GM11168 (cell line): Measurements from ENCODE around the gene TRIO.

Source experiments
- in situ Hi-C: fragments of 300-500 bp; cut with MboI; formaldehyde crosslinking; loops from one replicate; pipeline ENCODE4 v1.12.0; 2022; ENCODE audit warnings: low sequenced_read_pairs; ENCODE audit not compliant: unreplicated experiment

The TRIO gene

GRCh38 chr5:14449052-14449661, 306.0 kb downstream of the TRIO start:
- in situ Hi-C loops: no loop called here

- in situ Hi-C loops: no loop called here
These were observed 306.9 kb downstream of the TRIO start for GRCh38 chr5:14450018-14450524.

- in situ Hi-C loops: no loop called here
These were observed 307.6 kb downstream of the TRIO start for GRCh38 chr5:14450742-14451141.

- in situ Hi-C loops: no loop called here
These were observed 308.7 kb downstream of the TRIO start for GRCh38 chr5:14451871-14452270.

GRCh38 chr5:14452685-14453454, 309.7 kb downstream of the TRIO start:
- in situ Hi-C loops: no loop called here

GRCh38 chr5:14453481-14453880, 310.3 kb downstream of the TRIO start:
- in situ Hi-C loops: no loop called here

- in situ Hi-C loops: no loop called here
These were observed 312.7 kb downstream of the TRIO start for GRCh38 chr5:14455814-14456321.

- in situ Hi-C loops: no loop called here
These were observed 314.3 kb downstream of the TRIO start for GRCh38 chr5:14457476-14457875.

GRCh38 chr5:14458414-14458813, 315.3 kb downstream of the TRIO start:
- in situ Hi-C loops: no loop called here

- in situ Hi-C loops: no loop called here
These were observed 317.8 kb downstream of the TRIO start for GRCh38 chr5:14460844-14461398.

- in situ Hi-C loops: no loop called here
These were observed 319.5 kb downstream of the TRIO start for GRCh38 chr5:14462681-14463080.

GRCh38 chr5:14463629-14464028, 320.5 kb downstream of the TRIO start:
- in situ Hi-C loops: no loop called here

GRCh38 chr5:14464096-14464495, 321.0 kb downstream of the TRIO start:
- in situ Hi-C loops: no loop called here

GRCh38 chr5:14464671-14465070, 321.5 kb downstream of the TRIO start:
- in situ Hi-C loops: no loop called here

- in situ Hi-C loops: no loop called here
These were observed 322.0 kb downstream of the TRIO start for GRCh38 chr5:14465116-14465515.

- in situ Hi-C loops: no loop called here
These were observed 322.6 kb downstream of the TRIO start for GRCh38 chr5:14465776-14466175.

GRCh38 chr5:14467251-14467650, 324.1 kb downstream of the TRIO start:
- in situ Hi-C loops: no loop called here

- in situ Hi-C loops: no loop called here
These were observed 324.7 kb downstream of the TRIO start for GRCh38 chr5:14467886-14468285.

- in situ Hi-C loops: no loop called here
These were observed 326.6 kb downstream of the TRIO start for GRCh38 chr5:14469551-14470377.

GRCh38 chr5:14471507-14471906, 328.4 kb downstream of the TRIO start:
- in situ Hi-C loops: no loop called here
